ENCODE data around the gene CX3CR1.

GRCh38 chr3:39317571-39318169, 37.8 kb upstream of the CX3CR1 start:
- TF ChIP-seq CTCF (IDR thresholded peaks at IDR 0.05 in 4 of 5, conservative IDR thresholded peaks at IDR 0.05 in 1 of 5), result no peak
- no peak for TF ChIP-seq POLR2A (IDR thresholded peaks at IDR 0.05)
